Type B pancreatic cell (in vitro differentiated cells): Measurements from ENCODE around the gene DDR1. TPM values are rescaled to one million over a fixed set of nuclear protein-coding genes. Genes with fewer than 3 reads are reported as not detected.

Experiments used
- DNase-seq: peaks from one replicate; pipeline ENCODE4 v3.0.0; 2021; ENCODE audit warnings: mixed read lengths; ENCODE audit not compliant: unreplicated experiment; ENCODE audit errors: extremely low spot score
- H3K27ac Mint-ChIP-seq: 2 replicates; pipeline ENCODE4 v1.8.0; 2021; ENCODE audit warnings: mild to moderate bottlenecking, mixed read lengths
- H3K27me3 Mint-ChIP-seq: 2 replicates; pipeline ENCODE4 v1.8.0; 2021; ENCODE audit warnings: mixed read lengths
- H3K36me3 Mint-ChIP-seq: 2 replicates; pipeline ENCODE4 v1.8.0; 2021; ENCODE audit warnings: mixed read lengths
- H3K4me1 Mint-ChIP-seq: one replicate; pipeline ENCODE4 v1.8.0; 2021; ENCODE audit warnings: mixed read lengths; ENCODE audit not compliant: unreplicated experiment
- H3K4me3 Mint-ChIP-seq: 2 replicates; pipeline ENCODE4 v1.8.0; 2021; ENCODE audit warnings: mild to moderate bottlenecking, mixed read lengths
- H3K9me3 Mint-ChIP-seq: 2 replicates; pipeline ENCODE4 v1.8.0; 2021; ENCODE audit warnings: mixed read lengths
- microRNA-seq: library from miRNA; unstranded; fragments of <30 nt; microRNA quantifications from one replicate; pipeline ENCODE4, GENCODE V29; 2020
- total RNA-seq: library from RNA; stranded (reverse); gene quantifications from 2 replicates; pipeline ENCODE4 v1.2.1, GENCODE V29; 2021; ENCODE audit warnings: low replicate concordance
- TF ChIP-seq, protein P1 (sequence below): fragments of 200-600 bp; sonication (generic); conservative IDR thresholded peaks from 2 replicates; pipeline ENCODE4 v1.5.0; 2021; ENCODE audit warnings: antibody characterized with exemption, mild to moderate bottlenecking

Gene DDR1
- total RNA-seq, 1 donor from 2014 or later: 197 TPM

DNA sequence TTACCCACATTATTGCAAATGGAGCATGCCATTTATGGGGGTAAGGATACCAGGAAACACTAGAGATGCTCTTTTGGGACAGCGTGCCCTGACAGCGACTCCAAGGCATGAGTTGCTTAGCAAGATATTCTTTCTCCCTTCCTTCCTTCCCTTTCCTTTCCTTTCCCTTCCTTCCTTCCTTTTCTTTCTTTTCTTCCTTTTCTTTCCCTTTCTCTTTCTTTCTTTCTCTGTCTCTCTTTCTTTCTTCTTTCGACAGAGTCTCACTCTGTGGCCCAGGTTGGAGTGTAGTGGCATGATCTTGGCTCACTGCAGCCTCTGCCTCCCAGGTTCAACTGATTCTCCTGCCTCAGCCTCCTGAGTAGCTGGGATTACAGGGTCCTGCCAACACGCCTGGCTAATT lies 59.7 kb downstream of the DDR1 start:
- H3K27me3 Mint-ChIP-seq: peaks cover 33% of the 10 kb centered on the region
- no peaks in the 10 kb centered on the region for H3K36me3 Mint-ChIP-seq
- no peak for DNase-seq
- H3K4me1 Mint-ChIP-seq: peaks cover 12% of the 10 kb centered on the region
- H3K27ac Mint-ChIP-seq: peak overlapping the region; percentile 48
- H3K4me3 Mint-ChIP-seq: no peak overlapping the region
- peaks cover 10% of the 10 kb centered on the region for H3K9me3 Mint-ChIP-seq
- TF ChIP-seq, protein P1, sequence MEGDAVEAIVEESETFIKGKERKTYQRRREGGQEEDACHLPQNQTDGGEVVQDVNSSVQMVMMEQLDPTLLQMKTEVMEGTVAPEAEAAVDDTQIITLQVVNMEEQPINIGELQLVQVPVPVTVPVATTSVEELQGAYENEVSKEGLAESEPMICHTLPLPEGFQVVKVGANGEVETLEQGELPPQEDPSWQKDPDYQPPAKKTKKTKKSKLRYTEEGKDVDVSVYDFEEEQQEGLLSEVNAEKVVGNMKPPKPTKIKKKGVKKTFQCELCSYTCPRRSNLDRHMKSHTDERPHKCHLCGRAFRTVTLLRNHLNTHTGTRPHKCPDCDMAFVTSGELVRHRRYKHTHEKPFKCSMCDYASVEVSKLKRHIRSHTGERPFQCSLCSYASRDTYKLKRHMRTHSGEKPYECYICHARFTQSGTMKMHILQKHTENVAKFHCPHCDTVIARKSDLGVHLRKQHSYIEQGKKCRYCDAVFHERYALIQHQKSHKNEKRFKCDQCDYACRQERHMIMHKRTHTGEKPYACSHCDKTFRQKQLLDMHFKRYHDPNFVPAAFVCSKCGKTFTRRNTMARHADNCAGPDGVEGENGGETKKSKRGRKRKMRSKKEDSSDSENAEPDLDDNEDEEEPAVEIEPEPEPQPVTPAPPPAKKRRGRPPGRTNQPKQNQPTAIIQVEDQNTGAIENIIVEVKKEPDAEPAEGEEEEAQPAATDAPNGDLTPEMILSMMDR: no peak

DNA sequence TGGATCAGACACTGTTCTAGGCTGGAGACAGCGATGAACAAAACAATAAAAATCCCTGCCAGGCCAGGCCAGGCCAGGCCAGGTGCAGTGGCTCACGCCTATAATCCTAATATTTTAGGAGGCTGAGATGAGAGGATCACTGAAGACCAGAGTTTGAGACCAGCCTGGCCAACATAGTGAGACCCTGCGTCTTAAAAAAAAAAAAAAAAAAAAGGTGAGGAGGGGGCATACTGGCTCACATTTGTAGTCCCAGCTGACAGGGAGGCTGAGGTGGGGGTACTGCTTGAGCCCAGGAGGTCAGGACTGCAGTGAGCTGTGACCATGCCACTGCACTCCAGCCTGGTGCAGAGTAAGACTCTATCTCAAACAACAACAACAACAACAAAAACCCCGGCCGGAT lies 61.0 kb downstream of the DDR1 start:
- peaks cover 10% of the 10 kb centered on the region for H3K9me3 Mint-ChIP-seq
- H3K27ac Mint-ChIP-seq: no peak overlapping the region
- no peak overlapping the region for H3K4me3 Mint-ChIP-seq
- TF ChIP-seq, protein P1: no peak
- H3K36me3 Mint-ChIP-seq: no peaks in the 10 kb centered on the region
- peaks cover 12% of the 10 kb centered on the region for H3K4me1 Mint-ChIP-seq
- peaks cover 41% of the 10 kb centered on the region for H3K27me3 Mint-ChIP-seq
- DNase-seq: no peak

DNA sequence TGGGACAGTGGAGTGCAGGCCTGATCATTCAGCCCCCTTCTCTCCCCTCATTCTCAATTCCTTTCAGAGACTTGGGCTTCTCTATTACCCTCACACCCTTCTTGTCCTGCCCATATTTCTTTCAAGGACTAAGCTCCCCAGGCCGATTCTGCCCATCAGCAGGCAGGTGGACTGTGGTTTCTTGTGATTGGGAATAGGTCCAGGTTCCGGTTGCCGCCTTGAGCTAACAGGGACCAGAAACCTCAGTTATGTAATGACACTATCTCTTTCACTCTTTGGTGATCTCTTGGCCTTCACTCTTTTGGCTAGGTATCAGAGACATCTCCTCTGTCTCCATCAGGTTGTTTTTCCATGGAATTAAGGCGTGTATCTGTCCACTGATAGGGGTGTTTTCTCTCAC lies 62.9 kb downstream of the DDR1 start:
- H3K27me3 Mint-ChIP-seq: peaks cover 61% of the 10 kb centered on the region
- no peak overlapping the region for H3K27ac Mint-ChIP-seq
- no peaks in the 10 kb centered on the region for H3K36me3 Mint-ChIP-seq
- peaks cover 7% of the 10 kb centered on the region for H3K4me1 Mint-ChIP-seq
- TF ChIP-seq, protein P1: no peak
- H3K9me3 Mint-ChIP-seq: peaks cover 16% of the 10 kb centered on the region
- no peak for DNase-seq
- no peak overlapping the region for H3K4me3 Mint-ChIP-seq

DNA sequence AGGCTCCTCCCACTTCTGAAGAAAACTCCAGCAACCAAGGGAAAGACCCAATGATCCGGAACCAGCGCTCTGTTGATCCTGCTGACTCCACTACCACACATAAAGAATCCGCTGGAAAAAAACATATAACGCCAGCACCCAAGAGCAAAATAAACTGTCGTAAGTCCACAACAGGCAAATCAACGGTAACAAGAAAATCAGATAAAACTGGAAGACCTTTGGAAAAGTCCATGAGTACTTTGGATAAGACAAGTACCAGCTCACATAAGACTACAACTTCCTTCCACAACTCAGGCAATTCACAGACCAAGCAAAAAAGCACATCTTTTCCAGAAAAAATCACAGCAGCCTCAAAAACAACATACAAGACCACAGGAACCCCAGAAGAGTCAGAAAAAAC lies 64.5 kb downstream of the DDR1 start:
- no peak overlapping the region for H3K4me3 Mint-ChIP-seq
- TF ChIP-seq, protein P1: no peak
- H3K27ac Mint-ChIP-seq: no peak overlapping the region
- no peaks in the 10 kb centered on the region for H3K4me1 Mint-ChIP-seq
- H3K27me3 Mint-ChIP-seq: peaks cover 66% of the 10 kb centered on the region
- peaks cover 12% of the 10 kb centered on the region for H3K9me3 Mint-ChIP-seq
- no peak for DNase-seq
- no peaks in the 10 kb centered on the region for H3K36me3 Mint-ChIP-seq

Small RNAs within 50 kb of the gene (microRNA-seq; reads per million reads assigned to microRNA genes)
- 5.0 reads per million, percentile 18 among the genes with 10 or more reads in this experiment for gene MIR4640

Other genes starting within 250 kb of the DDR1 start
- gene C6orf136, start 237.4 kb upstream of the DDR1 start, total RNA-seq: 16.0 and 27.1 TPM in 2 replicates
- 29.0 and 29.6 TPM in 2 replicates for gene DHX16, start 211.5 kb upstream of the DDR1 start, total RNA-seq
- 16.8 and 33.1 TPM in 2 replicates for gene PPP1R18, start 197.9 kb upstream of the DDR1 start, total RNA-seq
- gene NRM, start 193.5 kb upstream of the DDR1 start, total RNA-seq: 21.8 and 48.9 TPM in 2 replicates
- 30.1 and 71.3 TPM in 2 replicates for gene MDC1, start 167.2 kb upstream of the DDR1 start, total RNA-seq
- gene TUBB, start 164.2 kb upstream of the DDR1 start, total RNA-seq: 560 and 1,225 TPM in 2 replicates
- 72.9 and 94.8 TPM in 2 replicates for gene FLOT1, start 141.8 kb upstream of the DDR1 start, total RNA-seq
- 24.3 and 40.1 TPM in 2 replicates for gene IER3, start 140.0 kb upstream of the DDR1 start, total RNA-seq
- gene GTF2H4, start 23.7 kb downstream of the DDR1 start, total RNA-seq: 40.8 and 78.7 TPM in 2 replicates
- gene VARS2, start 29.7 kb downstream of the DDR1 start, total RNA-seq: 43.8 and 79.4 TPM in 2 replicates
- gene SFTA2, start 47.7 kb downstream of the DDR1 start, total RNA-seq: 2.7 and 3.6 TPM in 2 replicates
- 0.31 and 3.5 TPM in 2 replicates for gene MUCL3, start 56.5 kb downstream of the DDR1 start, total RNA-seq
- gene MUC21, start 99.2 kb downstream of the DDR1 start, total RNA-seq: 0.43 and 0.65 TPM in 2 replicates
- gene MUC22, start 126.0 kb downstream of the DDR1 start, total RNA-seq: 1.6 and 4.9 TPM in 2 replicates
- not detected in 2 replicates for gene C6orf15, start 228.1 kb downstream of the DDR1 start, total RNA-seq
- gene PSORS1C1, start 230.3 kb downstream of the DDR1 start, total RNA-seq: not detected in 2 replicates
- not detected in 2 replicates for gene CDSN, start 235.9 kb downstream of the DDR1 start, total RNA-seq